ENCODE measurements around the gene SDK2.
"Not testable (repeated sequence)": the region's sequence is repeated elsewhere in the genome, so short reads cannot be mapped to it uniquely, and the experiment has no call there.

The SDK2 gene

DNA sequence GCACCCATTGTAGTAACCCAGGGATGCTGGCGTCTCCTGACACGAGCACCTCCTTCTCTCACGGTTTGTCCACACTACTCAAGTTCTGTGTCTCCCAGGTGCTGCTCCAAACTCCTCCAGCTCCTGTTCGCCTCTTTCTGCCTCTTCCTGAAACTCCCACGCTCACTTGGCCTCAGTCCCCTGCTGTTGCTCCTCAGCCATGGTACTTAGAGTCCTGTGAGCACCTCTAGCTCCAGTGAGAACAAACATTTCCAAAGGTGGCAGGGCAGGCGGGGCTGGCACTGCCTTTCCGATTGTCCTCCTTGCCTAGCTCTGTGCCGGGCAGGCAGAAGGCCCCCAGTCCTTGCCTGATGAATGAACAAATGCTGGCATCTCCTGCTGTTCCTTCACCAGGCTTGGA is 146.1 kb downstream of the SDK2 start:
- DNase-seq = no peak

- DNase-seq = no peak
These were observed 146.5 kb downstream of the SDK2 start for GRCh38 chr17:73497721-73498120.

GRCh38 chr17:73496232-73496631 is 148.0 kb downstream of the SDK2 start:
- no peak for DNase-seq

DNA sequence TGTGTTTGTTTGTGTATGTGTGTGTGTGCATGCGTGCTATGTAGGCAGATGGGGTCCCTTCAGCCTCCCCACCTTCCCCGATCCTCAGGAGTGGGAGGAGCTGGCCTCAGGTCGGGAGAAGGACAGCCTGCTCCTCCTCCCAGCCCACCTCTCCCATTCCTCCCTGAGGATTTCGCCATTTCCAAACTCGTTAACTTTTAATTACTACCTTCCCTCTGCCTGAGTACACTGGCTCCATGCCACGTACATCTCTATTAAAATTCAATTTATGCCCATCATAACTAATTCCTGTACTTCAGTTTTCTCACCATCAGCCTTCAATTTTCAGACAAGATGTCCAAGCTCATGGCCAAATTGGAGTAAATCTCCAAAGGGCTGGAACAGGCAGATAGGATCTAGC is 148.6 kb downstream of the SDK2 start:
- no peak for DNase-seq

- no peak for DNase-seq
These were observed 149.3 kb downstream of the SDK2 start for GRCh38 chr17:73494950-73495349.

DNA sequence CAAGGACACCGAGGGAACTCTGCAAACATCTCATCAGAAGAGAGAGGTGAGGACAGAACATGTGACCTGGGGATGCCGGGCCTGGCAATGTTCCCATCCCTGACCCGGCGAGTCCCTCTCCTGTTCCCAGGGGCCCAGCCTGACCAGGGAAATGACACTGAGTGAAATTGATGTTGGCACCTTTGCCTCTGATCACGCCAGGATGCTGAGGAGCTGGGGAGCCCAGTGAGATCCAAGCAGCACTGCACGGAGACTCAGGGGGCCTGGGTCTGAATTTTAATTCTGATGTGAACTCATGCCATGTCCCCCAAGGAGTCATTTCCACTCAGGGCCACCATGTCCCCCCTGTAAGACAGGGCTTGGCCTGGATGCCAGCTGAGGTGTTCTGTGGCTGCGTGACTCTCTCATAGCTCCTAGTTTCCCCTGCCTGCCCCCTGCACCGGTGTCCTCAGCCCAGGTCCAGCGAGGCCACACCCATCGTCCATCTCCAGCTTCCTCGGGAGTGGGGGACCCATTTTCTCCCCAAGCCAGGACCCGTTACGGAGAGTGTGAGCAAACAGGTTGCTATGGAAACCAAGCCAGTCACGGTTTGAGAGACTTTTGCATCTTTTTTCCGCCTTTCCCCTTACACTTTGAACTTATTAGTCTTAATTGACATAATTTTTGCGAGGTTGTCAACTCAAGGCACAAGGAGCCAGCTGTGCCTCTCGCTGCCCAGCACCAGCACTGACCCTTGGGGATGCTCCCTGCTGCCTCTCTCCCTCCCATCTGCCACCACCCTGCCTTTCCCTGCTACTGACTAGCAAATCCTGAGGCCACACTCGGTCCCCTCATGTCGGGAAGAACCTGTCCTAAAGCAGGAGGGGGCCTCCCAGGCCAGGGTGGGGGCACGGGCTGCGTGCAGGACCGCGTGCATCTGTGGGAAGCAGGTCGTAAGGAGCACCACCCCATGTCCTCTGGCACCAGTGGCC is 150.0 kb downstream of the SDK2 start:
- no peak for DNase-seq

GRCh38 chr17:73492821-73493814 is 151.1 kb downstream of the SDK2 start:
- no peak for DNase-seq

- DNase-seq = no peak
These were observed 152.0 kb downstream of the SDK2 start for GRCh38 chr17:73492125-73492820.

- no peak for DNase-seq
These were observed 152.6 kb downstream of the SDK2 start for GRCh38 chr17:73491648-73492047.

DNA sequence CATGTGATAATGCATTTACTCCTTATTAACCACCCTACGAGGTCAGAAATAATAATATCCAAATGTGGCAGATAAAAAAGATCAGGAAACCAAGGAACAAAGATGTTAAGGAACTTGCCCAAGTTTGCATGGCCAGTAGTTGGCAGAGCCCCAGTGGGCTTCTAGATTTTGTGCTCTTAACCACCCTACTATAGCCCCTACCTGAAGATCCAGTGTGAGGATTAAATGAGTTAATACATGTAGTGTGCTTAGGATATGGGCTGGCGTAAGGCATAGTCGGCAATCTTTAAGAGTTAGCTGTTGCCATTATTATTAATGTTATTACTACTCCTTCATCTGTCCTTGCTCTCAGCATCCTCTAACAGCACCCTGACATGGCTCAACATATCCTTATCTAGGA is 153.4 kb downstream of the SDK2 start:
- DNase-seq = no peak

DNA sequence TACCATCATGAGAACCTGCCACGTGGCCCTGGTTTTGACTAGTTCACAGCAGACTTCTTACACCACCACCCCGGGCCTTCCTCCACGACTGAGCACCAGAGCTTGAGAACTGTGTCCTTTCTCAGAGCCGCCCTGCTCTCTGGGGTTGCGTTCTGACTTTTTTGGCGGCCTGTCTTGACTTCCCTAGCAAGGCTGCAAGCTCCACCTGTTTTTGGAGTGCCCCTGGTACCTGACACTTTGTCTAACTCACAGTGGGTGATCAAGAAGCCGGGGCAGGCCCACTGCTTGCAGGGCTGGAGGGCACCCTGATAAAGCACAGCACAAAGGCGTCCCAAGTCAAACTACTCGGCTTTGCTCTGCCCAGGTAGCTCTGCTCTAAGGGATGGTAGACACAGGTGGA is 154.3 kb downstream of the SDK2 start:
- no peak for DNase-seq

DNA sequence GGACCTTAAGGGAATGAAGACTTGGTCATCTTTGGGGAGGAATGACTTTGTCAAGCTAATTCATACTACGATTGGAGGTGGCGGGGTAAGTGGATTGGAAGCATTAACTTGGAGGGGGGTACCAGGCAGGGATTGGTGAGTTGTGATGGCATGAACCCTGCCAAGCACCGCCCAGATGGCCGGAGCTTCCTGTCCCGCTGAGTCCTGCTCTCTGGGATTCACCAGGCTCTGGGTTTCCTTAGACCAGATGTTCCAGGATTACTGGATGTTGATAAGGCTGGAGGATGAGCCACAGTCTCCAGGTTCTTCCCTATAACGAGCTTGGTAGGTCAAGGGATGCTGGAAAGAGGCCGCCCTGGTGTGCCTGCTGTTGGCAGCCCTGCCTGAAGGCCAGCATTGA is 154.9 kb downstream of the SDK2 start:
- DNase-seq = no peak

DNA sequence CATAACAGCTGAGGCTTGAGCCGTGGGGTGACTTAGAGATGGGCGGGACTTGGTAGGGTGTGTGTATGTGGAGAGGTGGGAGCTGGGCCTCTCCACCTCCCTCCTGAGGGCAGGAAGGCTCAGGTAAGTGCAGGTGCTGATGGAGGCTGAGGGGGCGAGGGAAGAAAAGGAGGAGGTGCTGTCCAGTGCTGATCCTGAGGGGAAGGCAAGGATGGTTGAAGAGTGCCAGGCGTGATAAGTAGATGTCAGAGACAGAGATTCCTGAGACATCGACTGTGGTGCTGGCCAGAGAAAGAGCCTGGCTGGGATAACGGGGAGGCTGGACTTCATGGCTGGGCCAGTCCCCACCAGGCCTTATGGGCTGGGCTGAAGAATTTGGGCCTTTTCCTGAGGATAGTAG is 159.1 kb downstream of the SDK2 start:
- DNase-seq = no peak

DNA sequence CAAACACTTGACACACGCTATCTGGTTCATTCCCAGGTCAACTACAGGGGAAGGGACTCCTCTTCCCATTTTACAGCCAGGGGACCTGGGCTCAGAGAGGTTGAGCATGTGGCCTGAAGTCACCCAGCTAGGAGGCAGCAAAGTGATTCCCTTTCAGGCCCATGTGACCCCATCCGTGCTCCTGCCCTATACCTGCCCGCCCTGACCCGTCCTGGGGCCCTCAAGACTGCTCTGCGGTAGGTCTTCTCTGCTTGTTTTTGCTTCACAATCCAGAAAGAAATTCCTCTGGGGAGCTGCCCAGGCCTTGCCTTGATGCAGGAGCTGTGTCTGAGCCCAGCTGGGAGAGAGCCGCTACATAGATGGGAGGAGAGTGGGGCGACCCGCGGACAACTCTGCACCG is 161.4 kb downstream of the SDK2 start:
- no peak for DNase-seq

DNA sequence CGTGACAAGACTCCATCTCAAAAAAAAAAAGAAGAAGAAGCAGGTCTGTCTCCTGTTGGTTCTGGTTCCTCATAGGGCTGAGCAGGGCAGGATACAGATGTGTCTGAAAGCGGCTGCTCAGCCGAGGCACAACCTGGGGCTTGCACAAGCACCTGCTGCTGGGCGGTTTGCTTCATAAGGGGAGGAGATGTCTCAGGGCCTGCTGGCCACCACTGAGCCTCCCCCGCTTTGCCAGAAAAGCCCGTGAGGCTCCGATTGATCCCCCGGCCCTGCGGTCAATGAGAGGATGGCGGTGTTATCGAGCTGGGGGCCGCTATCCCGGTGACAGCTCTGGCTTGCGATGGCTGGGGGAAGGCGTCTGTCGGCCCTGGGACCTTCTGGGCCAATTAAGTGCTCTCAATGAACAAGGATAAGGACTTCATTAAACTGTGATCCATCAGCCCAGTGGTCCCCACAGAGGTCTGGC is 162.0 kb downstream of the SDK2 start:
- no peak for DNase-seq

DNA sequence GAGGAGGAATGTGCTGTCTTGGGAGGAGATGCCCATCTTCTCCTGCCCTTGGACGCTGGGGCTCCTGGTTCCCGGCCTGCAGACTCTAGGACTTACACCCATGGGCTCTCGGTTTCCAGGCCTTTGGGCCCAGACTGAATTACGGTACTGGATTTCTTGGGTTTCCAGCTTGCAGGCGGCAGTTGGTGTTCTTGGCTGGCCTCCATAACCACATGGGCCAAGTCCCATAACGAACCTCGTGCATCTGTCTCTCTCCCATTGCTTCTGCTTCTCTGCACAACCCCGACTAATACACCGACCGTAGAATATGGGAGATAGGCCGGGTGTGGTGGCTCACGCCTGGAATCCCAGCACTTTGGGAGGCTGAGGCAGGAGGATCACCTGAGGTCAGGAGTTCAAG is 162.6 kb downstream of the SDK2 start:
- DNase-seq = no peak

DNA sequence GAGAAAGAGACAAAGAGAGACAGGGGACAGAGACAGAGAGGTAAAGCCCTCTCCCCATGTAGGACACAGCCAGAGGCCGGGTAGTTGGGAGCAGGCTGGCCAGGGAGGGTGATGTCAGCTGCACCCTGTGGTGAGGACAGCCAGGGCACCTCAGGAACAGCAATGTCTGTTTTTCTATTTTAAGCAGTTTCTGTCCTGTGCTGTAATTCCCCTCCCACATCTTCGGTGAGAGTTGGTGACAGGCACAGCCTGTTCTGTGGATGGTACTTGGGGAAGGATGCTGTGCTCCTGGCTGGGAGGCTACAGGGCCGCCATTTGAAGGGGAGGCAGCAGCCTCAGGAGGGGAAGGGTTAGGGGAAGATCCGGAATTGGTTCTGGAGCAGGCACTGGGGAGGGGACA is 163.5 kb downstream of the SDK2 start:
- no peak for DNase-seq

- DNase-seq = no peak
These were observed 165.3 kb downstream of the SDK2 start for GRCh38 chr17:73478768-73479424.

DNA sequence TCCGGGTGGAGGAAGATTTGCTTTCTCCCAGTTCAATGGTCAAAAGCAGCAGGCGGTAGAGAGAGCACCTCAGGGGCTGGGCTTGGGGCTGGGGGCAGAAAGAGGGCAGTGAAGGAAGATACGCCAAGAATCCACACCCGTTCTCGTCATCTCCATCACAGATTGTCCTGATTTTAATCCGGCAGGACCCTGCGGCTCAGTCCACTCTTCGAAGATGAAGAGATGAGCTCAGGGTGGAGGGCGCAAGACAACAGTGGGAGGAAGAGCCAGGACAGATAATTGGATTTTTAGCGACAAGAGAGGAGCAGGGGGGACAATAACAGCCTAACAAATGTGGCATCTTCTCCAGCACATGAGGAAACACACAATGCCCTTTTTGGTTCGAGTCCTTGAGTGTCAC is 165.9 kb downstream of the SDK2 start:
- DNase-seq = no peak

DNA sequence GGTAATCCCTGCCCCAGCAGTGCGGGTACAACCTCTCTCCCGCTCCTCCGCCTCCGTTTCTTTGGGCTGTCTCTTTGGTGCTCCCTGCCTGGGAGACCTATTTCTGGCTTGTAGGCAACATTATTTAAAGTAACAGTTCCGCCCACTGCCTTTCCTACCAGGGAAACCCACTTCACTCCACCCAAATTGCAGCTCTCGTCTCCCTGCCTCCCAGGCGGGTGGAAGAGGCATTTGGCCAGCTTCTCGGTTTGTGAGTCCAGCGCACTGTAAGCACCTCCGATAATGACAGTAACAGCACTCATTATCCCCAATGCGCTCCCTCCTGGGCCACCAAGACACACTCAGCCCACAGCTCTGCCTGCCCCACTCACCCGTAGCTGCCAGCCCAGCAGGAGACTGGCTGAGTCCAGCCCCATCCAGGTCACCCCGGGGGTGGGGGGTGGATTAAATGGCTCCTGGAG is 167.3 kb downstream of the SDK2 start:
- DNase-seq = no peak

DNA sequence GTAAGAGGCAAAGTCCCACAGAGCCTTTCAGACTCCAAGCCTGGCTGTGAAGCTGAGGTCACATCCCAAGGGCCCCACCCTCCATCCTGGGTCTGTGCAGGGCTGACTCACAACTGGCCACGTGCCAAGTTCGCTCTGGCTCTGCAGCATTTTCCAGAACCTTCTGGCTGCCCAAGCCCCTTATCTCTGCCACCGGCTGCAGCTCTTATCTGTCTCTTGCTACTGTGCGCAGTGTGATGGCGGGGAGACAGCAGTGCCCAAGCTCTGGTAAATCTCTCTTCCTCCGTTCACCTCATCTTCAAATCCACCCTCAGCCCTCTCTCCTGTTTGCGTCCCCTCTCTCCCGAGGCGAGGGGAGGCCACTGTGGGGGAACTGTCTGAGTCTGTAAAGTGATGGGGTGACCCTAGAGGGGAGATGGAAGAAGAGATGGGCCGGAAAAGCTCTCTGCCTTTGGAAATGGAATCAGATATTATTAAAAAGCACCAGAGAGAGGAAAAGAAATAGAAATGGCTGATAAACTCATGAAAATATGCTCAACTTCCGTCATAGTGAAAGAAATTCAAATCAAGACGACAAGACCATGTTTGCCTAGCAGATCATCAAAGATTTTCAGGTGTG is 169.8 kb downstream of the SDK2 start:
- no peak for DNase-seq

DNA sequence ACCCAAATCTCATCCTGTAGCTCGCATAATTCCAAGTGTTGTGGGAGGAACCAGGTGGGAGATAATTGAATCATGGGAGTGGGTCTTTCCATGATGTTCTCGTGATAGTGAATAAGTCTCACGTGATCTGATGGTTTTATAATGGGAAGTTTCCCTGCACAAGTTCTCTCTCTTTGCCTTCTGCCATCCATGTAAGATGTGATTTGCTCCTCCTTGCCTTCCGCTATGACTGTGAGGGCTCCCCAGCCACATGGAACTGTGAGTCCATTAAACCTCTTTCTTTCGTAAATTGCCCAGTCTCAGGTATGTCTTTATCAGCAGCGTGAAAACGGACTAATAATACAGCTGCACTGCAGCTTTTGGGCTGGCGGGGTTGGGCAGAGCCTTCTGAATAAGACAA is 171.5 kb downstream of the SDK2 start:
- not testable (repeated sequence) for DNase-seq

Data from CD4-positive, alpha-beta T cell treated with Interleukin-15 for 1 hour (primary cell).